GM12878 (cell line): ENCODE results near the gene LRRC56.

ENCODE experiments used
- CHD4 ChIP-seq: fragments of 200-600 bp; sonication (generic); IDR thresholded peaks from 2 replicates; pipeline ENCODE4 v1.6.1; 2016; ENCODE audit warnings: mild to moderate bottlenecking
- ELK1 ChIP-seq: IDR thresholded peaks from 2 replicates; pipeline ENCODE4 v1.6.1; 2012; ENCODE audit warnings: low read depth, low read length, improper control_type of control experiment
- FOS ChIP-seq: IDR thresholded peaks from 3 replicates; pipeline ENCODE4 v1.6.1; 2011; ENCODE audit warnings: borderline replicate concordance; ENCODE audit not compliant: insufficient read length; ENCODE audit errors: extremely low read depth
- GABPA ChIP-seq: IDR thresholded peaks from 2 replicates; pipeline ENCODE4 v1.6.1; 2014; ENCODE audit warnings: antibody characterized with exemption, low read depth, mild to moderate bottlenecking, inconsistent platforms
- HDGF ChIP-seq: fragments of 450-650 bp; IDR thresholded peaks from 2 replicates; pipeline ENCODE4 v1.6.1; 2016; ENCODE audit warnings: antibody characterized with exemption
- JUND ChIP-seq: IDR thresholded peaks from 2 replicates; pipeline ENCODE4 v1.6.1; 2012; ENCODE audit warnings: low read depth, mild to moderate bottlenecking, low read length, improper control_type of control experiment, moderate library complexity
- MEF2B ChIP-seq: fragments of 450-650 bp; IDR thresholded peaks from 2 replicates; pipeline ENCODE4 v1.6.1; 2018; ENCODE audit warnings: mild to moderate bottlenecking, moderate library complexity; ENCODE audit not compliant: partially characterized antibody, poor library complexity, severe bottlenecking
- MYC ChIP-seq: IDR thresholded peaks from 2 replicates; pipeline ENCODE4 v1.6.1; 2011; ENCODE audit warnings: mild to moderate bottlenecking, low read length, moderate library complexity, inconsistent platforms; ENCODE audit not compliant: insufficient read depth, insufficient replicate concordance, insufficient read length, severe bottlenecking
- NFIC ChIP-seq: IDR thresholded peaks from 2 replicates; pipeline ENCODE4 v1.6.1; 2012; ENCODE audit warnings: low read depth, mild to moderate bottlenecking, inconsistent platforms, low read length, moderate library complexity
- RAD21 ChIP-seq: IDR thresholded peaks from 2 replicates; pipeline ENCODE4 v1.6.1; 2011; ENCODE audit warnings: mild to moderate bottlenecking, low read depth, low read length, moderate library complexity; ENCODE audit not compliant: insufficient read depth
- ZBED1 ChIP-seq: IDR thresholded peaks from 2 replicates; pipeline ENCODE4 v1.6.1; 2016; ENCODE audit warnings: borderline replicate concordance
- TF ChIP-seq, protein P1 (sequence below): IDR thresholded peaks from 2 replicates; pipeline ENCODE4 v1.6.1; 2011; ENCODE audit warnings: borderline replicate concordance, low read depth, mild to moderate bottlenecking, moderate library complexity, low read length; ENCODE audit not compliant: insufficient read depth, poor library complexity, severe bottlenecking
- TF ChIP-seq, protein P2 (sequence below), 3 experiments: IDR thresholded peaks in 2 of 3; conservative IDR thresholded peaks in 1 of 3; 2 replicates each; pipeline ENCODE4 v1.5.1; 2011; ENCODE audit warnings: low read depth in 3 of 3, low read length in 3 of 3, mild to moderate bottlenecking in 3 of 3, control low read depth in 2 of 3, moderate library complexity in 2 of 3, inconsistent platforms in 1 of 3, mixed read lengths in 1 of 3; ENCODE audit not compliant: control insufficient read depth in 2 of 3, insufficient read depth in 1 of 3; ENCODE audit errors: extremely low read depth in 1 of 3

GRCh38 chr11:503179-503981 lies 33.9 kb upstream of the LRRC56 start:
- no peak for TF ChIP-seq ZBED1
- TF ChIP-seq, protein P1, sequence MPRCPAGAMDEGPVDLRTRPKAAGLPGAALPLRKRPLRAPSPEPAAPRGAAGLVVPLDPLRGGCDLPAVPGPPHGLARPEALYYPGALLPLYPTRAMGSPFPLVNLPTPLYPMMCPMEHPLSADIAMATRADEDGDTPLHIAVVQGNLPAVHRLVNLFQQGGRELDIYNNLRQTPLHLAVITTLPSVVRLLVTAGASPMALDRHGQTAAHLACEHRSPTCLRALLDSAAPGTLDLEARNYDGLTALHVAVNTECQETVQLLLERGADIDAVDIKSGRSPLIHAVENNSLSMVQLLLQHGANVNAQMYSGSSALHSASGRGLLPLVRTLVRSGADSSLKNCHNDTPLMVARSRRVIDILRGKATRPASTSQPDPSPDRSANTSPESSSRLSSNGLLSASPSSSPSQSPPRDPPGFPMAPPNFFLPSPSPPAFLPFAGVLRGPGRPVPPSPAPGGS = no peak
- TF ChIP-seq, protein P2, sequence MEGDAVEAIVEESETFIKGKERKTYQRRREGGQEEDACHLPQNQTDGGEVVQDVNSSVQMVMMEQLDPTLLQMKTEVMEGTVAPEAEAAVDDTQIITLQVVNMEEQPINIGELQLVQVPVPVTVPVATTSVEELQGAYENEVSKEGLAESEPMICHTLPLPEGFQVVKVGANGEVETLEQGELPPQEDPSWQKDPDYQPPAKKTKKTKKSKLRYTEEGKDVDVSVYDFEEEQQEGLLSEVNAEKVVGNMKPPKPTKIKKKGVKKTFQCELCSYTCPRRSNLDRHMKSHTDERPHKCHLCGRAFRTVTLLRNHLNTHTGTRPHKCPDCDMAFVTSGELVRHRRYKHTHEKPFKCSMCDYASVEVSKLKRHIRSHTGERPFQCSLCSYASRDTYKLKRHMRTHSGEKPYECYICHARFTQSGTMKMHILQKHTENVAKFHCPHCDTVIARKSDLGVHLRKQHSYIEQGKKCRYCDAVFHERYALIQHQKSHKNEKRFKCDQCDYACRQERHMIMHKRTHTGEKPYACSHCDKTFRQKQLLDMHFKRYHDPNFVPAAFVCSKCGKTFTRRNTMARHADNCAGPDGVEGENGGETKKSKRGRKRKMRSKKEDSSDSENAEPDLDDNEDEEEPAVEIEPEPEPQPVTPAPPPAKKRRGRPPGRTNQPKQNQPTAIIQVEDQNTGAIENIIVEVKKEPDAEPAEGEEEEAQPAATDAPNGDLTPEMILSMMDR (IDR thresholded peaks at IDR 0.05 in 2 of 3, conservative IDR thresholded peaks at IDR 0.05 in 1 of 3; ENCODE audit: control insufficient read depth in 2 of 3, extremely low read depth in 1 of 3, insufficient read depth in 1 of 3, low read depth in 3 of 3, low read length in 3 of 3) = no peak
- no peak for TF ChIP-seq CHD4
- no peak for TF ChIP-seq MYC
- TF ChIP-seq FOS = no peak
- TF ChIP-seq JUND = no peak
- TF ChIP-seq MEF2B = no peak
- no peak for TF ChIP-seq HDGF
- TF ChIP-seq NFIC = no peak
- TF ChIP-seq GABPA = no peak
- no peak for TF ChIP-seq RAD21
- TF ChIP-seq ELK1 = no peak
